Dermis blood vessel endothelial cell (primary cell): Measurements from ENCODE around the gene TSC2. TPM values are rescaled to one million over a fixed set of nuclear protein-coding genes. Genes with fewer than 3 reads are reported as not detected.

Experiments
- DNase-seq: peaks from one replicate; pipeline ENCODE4 v3.0.0; 2010
- total RNA-seq: library from RNA; depleted of rRNA; stranded (reverse); fragments of >200 nt; gene quantifications from 2 replicates; pipeline ENCODE4 v1.2.3, GENCODE V29; 2014

Gene TSC2
- total RNA-seq, 1 donor from 2014 or later, result 40.8 TPM

- DNase-seq, result peak; percentile 75
Observed at GRCh38 chr16:2043667-2044451, 3.9 kb upstream of the TSC2 start.

- DNase-seq, result no peak
Observed at GRCh38 chr16:2044541-2044940, 3.2 kb upstream of the TSC2 start.

GRCh38 chr16:2045965-2046892 is 1.6 kb upstream of the TSC2 start:
- DNase-seq, result no peak

- no peak for DNase-seq
Observed at GRCh38 chr16:2046893-2047329, 874 bp upstream of the TSC2 start.

GRCh38 chr16:2048116-2048543 is 345 bp downstream of the TSC2 start:
- DNase-seq, result peak; percentile 37

- DNase-seq, result no peak
Observed at GRCh38 chr16:2053211-2053610, 5.4 kb downstream of the TSC2 start.

- no peak for DNase-seq
Observed at GRCh38 chr16:2053897-2054296, 6.1 kb downstream of the TSC2 start.

GRCh38 chr16:2054543-2055245 is 6.9 kb downstream of the TSC2 start:
- no peak for DNase-seq

GRCh38 chr16:2056077-2056476 is 8.3 kb downstream of the TSC2 start:
- DNase-seq, result peak; percentile 56

GRCh38 chr16:2056681-2057407 is 9.1 kb downstream of the TSC2 start:
- DNase-seq, result no peak

GRCh38 chr16:2057438-2057837 is 9.7 kb downstream of the TSC2 start:
- no peak for DNase-seq

- no peak for DNase-seq
Observed at GRCh38 chr16:2058420-2058819, 10.6 kb downstream of the TSC2 start.

- no peak for DNase-seq
Observed at GRCh38 chr16:2058872-2059271, 11.1 kb downstream of the TSC2 start.

GRCh38 chr16:2060346-2060745 is 12.6 kb downstream of the TSC2 start:
- no peak for DNase-seq

- DNase-seq, result no peak
Observed at GRCh38 chr16:2061023-2061422, 13.2 kb downstream of the TSC2 start.

- DNase-seq, result no peak
Observed at GRCh38 chr16:2061526-2061925, 13.7 kb downstream of the TSC2 start.

GRCh38 chr16:2062801-2063200 is 15.0 kb downstream of the TSC2 start:
- DNase-seq, result no peak

GRCh38 chr16:2063861-2064260 is 16.1 kb downstream of the TSC2 start:
- no peak for DNase-seq

- DNase-seq, result no peak
Observed at GRCh38 chr16:2064368-2064945, 16.7 kb downstream of the TSC2 start.

GRCh38 chr16:2066139-2066538 is 18.4 kb downstream of the TSC2 start:
- DNase-seq, result no peak

GRCh38 chr16:2070576-2071453 is 23.0 kb downstream of the TSC2 start:
- no peak for DNase-seq
